Measurements from ENCODE around the gene PYGM. TPM values are rescaled to one million over a fixed set of nuclear protein-coding genes. Genes with fewer than 3 reads are reported as not detected.

PYGM gene
- total and polyA plus RNA-seq, 2 donors (not counting 1 experiment from before 2014, with no cell fraction given), result 0.50 to 1.9 TPM

DNA sequence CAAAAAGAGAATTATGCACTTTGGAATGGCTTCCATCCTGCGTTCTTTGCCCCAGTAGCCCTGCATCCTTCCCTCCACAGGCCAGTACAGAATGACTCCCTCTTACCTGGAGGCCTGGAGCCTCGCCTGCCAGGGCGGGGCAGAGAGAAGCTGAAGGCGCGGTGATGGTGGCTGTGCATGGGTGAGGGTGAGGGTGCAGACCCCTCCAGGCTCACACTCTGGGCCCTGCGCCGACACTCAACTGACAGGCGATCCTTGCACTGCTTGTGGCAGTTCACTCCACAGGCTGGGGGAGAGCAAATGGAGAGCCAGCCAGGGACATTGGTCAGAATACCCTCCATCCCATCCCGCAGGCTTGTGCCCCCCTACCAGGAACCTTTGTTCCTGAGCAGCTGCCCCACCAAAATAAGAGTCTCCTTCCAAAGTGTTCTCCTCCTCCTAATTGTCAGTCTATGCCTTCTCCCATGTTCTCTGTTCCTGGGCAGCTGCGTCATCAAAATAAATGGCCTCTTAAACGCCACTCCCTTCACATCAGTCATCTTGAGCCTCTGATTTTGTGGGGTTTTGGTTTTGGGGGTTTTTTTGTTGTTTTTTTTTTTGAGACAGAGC lies 30.9 kb downstream of the PYGM start:
- Histone ChIP-seq H3K79me2 (ENCODE audit: control insufficient read depth, insufficient read depth, low read length) (no peaks in the 10 kb centered on the region), H3K36me3 (ENCODE audit: control insufficient read depth, insufficient read depth, low read length) (no peaks in the 10 kb centered on the region), H3K27me3 (ENCODE audit: control insufficient read depth, insufficient read depth, low read length) (peaks cover 2% of the 10 kb centered on the region), H3K4me1 (ENCODE audit: control insufficient read depth, extremely low read depth, insufficient read depth, low read length) (no peaks in the 10 kb centered on the region), H3K4me2 (ENCODE audit: extremely low read depth, insufficient read depth, low read length) (no peak overlapping the region), H2AFZ (ENCODE audit: low read length) (no peak overlapping the region), H3K9me3 (ENCODE audit: control insufficient read depth, insufficient read depth, low read depth, low read length) (no peaks in the 10 kb centered on the region), H3K27ac (ENCODE audit: insufficient read depth, low read length) (no peak overlapping the region), H3K4me3 (replicated peaks in 1 of 4; ENCODE audit: control extremely low read depth in 1 of 4, insufficient read depth in 1 of 4, low read depth in 3 of 4, low read length in 4 of 4) (no peak overlapping the region), H4K20me1 (ENCODE audit: control insufficient read depth, extremely low read depth, insufficient read depth, low read length) (no peaks in the 10 kb centered on the region), H3K9ac (ENCODE audit: insufficient read depth, low read length) (no peak overlapping the region)
- TF ChIP-seq EZH2 (IDR thresholded peaks at IDR 0.05; ENCODE audit: low read length, missing control alignments), result no peak
- TF ChIP-seq, protein P1, sequence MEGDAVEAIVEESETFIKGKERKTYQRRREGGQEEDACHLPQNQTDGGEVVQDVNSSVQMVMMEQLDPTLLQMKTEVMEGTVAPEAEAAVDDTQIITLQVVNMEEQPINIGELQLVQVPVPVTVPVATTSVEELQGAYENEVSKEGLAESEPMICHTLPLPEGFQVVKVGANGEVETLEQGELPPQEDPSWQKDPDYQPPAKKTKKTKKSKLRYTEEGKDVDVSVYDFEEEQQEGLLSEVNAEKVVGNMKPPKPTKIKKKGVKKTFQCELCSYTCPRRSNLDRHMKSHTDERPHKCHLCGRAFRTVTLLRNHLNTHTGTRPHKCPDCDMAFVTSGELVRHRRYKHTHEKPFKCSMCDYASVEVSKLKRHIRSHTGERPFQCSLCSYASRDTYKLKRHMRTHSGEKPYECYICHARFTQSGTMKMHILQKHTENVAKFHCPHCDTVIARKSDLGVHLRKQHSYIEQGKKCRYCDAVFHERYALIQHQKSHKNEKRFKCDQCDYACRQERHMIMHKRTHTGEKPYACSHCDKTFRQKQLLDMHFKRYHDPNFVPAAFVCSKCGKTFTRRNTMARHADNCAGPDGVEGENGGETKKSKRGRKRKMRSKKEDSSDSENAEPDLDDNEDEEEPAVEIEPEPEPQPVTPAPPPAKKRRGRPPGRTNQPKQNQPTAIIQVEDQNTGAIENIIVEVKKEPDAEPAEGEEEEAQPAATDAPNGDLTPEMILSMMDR (conservative IDR thresholded peaks at IDR 0.05 in 1 of 2, IDR thresholded peaks at IDR 0.05 in 1 of 2; ENCODE audit: low read depth in 1 of 2, low read length in 2 of 2), result no peak
- DNase-seq (ENCODE audit: low read depth in 2 of 2), result no peak

GRCh38 chr11:64726867-64727530 lies 32.8 kb downstream of the PYGM start:
- no peak overlapping the region for H3K9ac ChIP-seq (ENCODE audit: insufficient read depth, low read length)
- H3K4me2 ChIP-seq (ENCODE audit: extremely low read depth, insufficient read depth, low read length), result no peak overlapping the region
- TF ChIP-seq EZH2 (IDR thresholded peaks at IDR 0.05; ENCODE audit: low read length, missing control alignments), result no peak
- TF ChIP-seq, protein P1 (conservative IDR thresholded peaks at IDR 0.05 in 1 of 2, IDR thresholded peaks at IDR 0.05 in 1 of 2; ENCODE audit: low read depth in 1 of 2, low read length in 2 of 2), result no peak
- no peak overlapping the region for H3K27ac ChIP-seq (ENCODE audit: insufficient read depth, low read length)
- H3K4me1 ChIP-seq (ENCODE audit: control insufficient read depth, extremely low read depth, insufficient read depth, low read length), result no peaks in the 10 kb centered on the region
- peaks cover 2% of the 10 kb centered on the region for H3K27me3 ChIP-seq (ENCODE audit: control insufficient read depth, insufficient read depth, low read length)
- H3K9me3 ChIP-seq (ENCODE audit: control insufficient read depth, insufficient read depth, low read depth, low read length), result no peaks in the 10 kb centered on the region
- H2AFZ ChIP-seq (ENCODE audit: low read length), result no peak overlapping the region
- no peaks in the 10 kb centered on the region for H3K79me2 ChIP-seq (ENCODE audit: control insufficient read depth, insufficient read depth, low read length)
- DNase-seq (ENCODE audit: low read depth in 2 of 2), result no peak
- H3K36me3 ChIP-seq (ENCODE audit: control insufficient read depth, insufficient read depth, low read length), result no peaks in the 10 kb centered on the region
- no peak overlapping the region for H3K4me3 ChIP-seq (replicated peaks in 1 of 4; ENCODE audit: control extremely low read depth in 1 of 4, insufficient read depth in 1 of 4, low read depth in 3 of 4, low read length in 4 of 4)
- H4K20me1 ChIP-seq (ENCODE audit: control insufficient read depth, extremely low read depth, insufficient read depth, low read length), result no peaks in the 10 kb centered on the region

GRCh38 chr11:64726211-64726641 lies 33.5 kb downstream of the PYGM start:
- Histone ChIP-seq H3K9me3 (ENCODE audit: control insufficient read depth, insufficient read depth, low read depth, low read length) (no peaks in the 10 kb centered on the region), H3K27ac (ENCODE audit: insufficient read depth, low read length) (no peak overlapping the region), H3K4me2 (ENCODE audit: extremely low read depth, insufficient read depth, low read length) (no peak overlapping the region), H4K20me1 (ENCODE audit: control insufficient read depth, extremely low read depth, insufficient read depth, low read length) (no peaks in the 10 kb centered on the region), H3K4me3 (replicated peaks in 1 of 4; ENCODE audit: control extremely low read depth in 1 of 4, insufficient read depth in 1 of 4, low read depth in 3 of 4, low read length in 4 of 4) (no peak overlapping the region), H3K4me1 (ENCODE audit: control insufficient read depth, extremely low read depth, insufficient read depth, low read length) (no peaks in the 10 kb centered on the region), H3K36me3 (ENCODE audit: control insufficient read depth, insufficient read depth, low read length) (no peaks in the 10 kb centered on the region), H3K27me3 (ENCODE audit: control insufficient read depth, insufficient read depth, low read length) (peaks cover 2% of the 10 kb centered on the region), H3K9ac (ENCODE audit: insufficient read depth, low read length) (no peak overlapping the region), H2AFZ (ENCODE audit: low read length) (no peak overlapping the region), H3K79me2 (ENCODE audit: control insufficient read depth, insufficient read depth, low read length) (no peaks in the 10 kb centered on the region)
- DNase-seq (ENCODE audit: low read depth in 2 of 2), result no peak
- TF ChIP-seq, protein P1 (conservative IDR thresholded peaks at IDR 0.05 in 1 of 2, IDR thresholded peaks at IDR 0.05 in 1 of 2; ENCODE audit: low read depth in 1 of 2, low read length in 2 of 2), result no peak
- no peak for TF ChIP-seq EZH2 (IDR thresholded peaks at IDR 0.05; ENCODE audit: low read length, missing control alignments)

All from fibroblast of lung (primary cell).